Subcutaneous abdominal adipose tissue (tissue), 5 donors: ENCODE results near the gene QKI.

Experiments
- H3K27ac ChIP-seq: one replicate; pipeline ENCODE4 v1.7.0; 2013; ENCODE audit warnings: low read depth, mild to moderate bottlenecking, inconsistent platforms, low read length, moderate library complexity
- H3K27me3 ChIP-seq, 5 donors: one replicate each; pipeline ENCODE4 v1.7.0; 2013; ENCODE audit warnings: low read length in 5 of 5, inconsistent platforms in 1 of 5; ENCODE audit not compliant: control insufficient read depth in 5 of 5, insufficient read depth in 4 of 5
- H3K36me3 ChIP-seq, 5 donors: one replicate each; pipeline ENCODE4 v1.7.0; 2013; ENCODE audit warnings: low read length in 5 of 5; ENCODE audit not compliant: control insufficient read depth in 5 of 5, insufficient read depth in 5 of 5
- H3K4me1 ChIP-seq, 5 donors: one replicate each; pipeline ENCODE4 v1.7.0; 2013; ENCODE audit warnings: low read length in 5 of 5, mild to moderate bottlenecking in 3 of 5, moderate library complexity in 1 of 5; ENCODE audit not compliant: control insufficient read depth in 5 of 5, insufficient read depth in 5 of 5
- H3K4me3 ChIP-seq, 5 donors: one replicate each; pipeline ENCODE4 v1.7.0; 2013; ENCODE audit warnings: low read length in 5 of 5, low read depth in 1 of 5
- H3K9ac ChIP-seq, 5 donors: one replicate each; pipeline ENCODE4 v1.7.0; 2013; ENCODE audit warnings: low read length in 5 of 5, mild to moderate bottlenecking in 4 of 5, moderate library complexity in 3 of 5
- H3K9me3 ChIP-seq, 5 donors: one replicate each; pipeline ENCODE4 v1.7.0; 2013; ENCODE audit warnings: low read length in 5 of 5; ENCODE audit not compliant: control insufficient read depth in 5 of 5
- donor health status: healthy.
- donor health status: healthy.
- donor health status: healthy.
- donor health status: healthy.
- donor health status: healthy.

Gene QKI

GRCh38 chr6:163530406-163530805, 115.9 kb downstream of the QKI start:
- no peaks in the 10 kb centered on the region for H3K9me3 ChIP-seq
- peaks cover 6 to 84% (median 71%) of the 10 kb centered on the region in 5 donors for H3K4me1 ChIP-seq
- H3K4me3 ChIP-seq: no peak overlapping the region
- no peak overlapping the region for H3K9ac ChIP-seq
- peak overlapping the region; percentile 80 for H3K27ac ChIP-seq
- no peaks in the 10 kb centered on the region for H3K36me3 ChIP-seq
- no peaks in the 10 kb centered on the region for H3K27me3 ChIP-seq

- no peak overlapping the region for H3K4me3 ChIP-seq
- H3K27ac ChIP-seq: peak overlapping the region; percentile 80
- H3K36me3 ChIP-seq: peaks cover 0 to 1% (median 0%) of the 10 kb centered on the region in 5 donors
- H3K27me3 ChIP-seq: no peaks in the 10 kb centered on the region
- H3K4me1 ChIP-seq: peaks cover 6 to 80% (median 69%) of the 10 kb centered on the region in 5 donors
- H3K9me3 ChIP-seq: no peaks in the 10 kb centered on the region
- H3K9ac ChIP-seq: peak overlapping the region in 1 of 5 donors; percentile 64
Observed at GRCh38 chr6:163531122-163531521, 116.6 kb downstream of the QKI start.

GRCh38 chr6:163532526-163533078, 118.1 kb downstream of the QKI start:
- H3K9ac ChIP-seq: peak overlapping the region in 1 of 5 donors; percentile 48
- no peaks in the 10 kb centered on the region for H3K9me3 ChIP-seq
- H3K4me3 ChIP-seq: peak overlapping the region in 1 of 5 donors; percentile 21
- peaks cover 0 to 5% (median 1%) of the 10 kb centered on the region in 5 donors for H3K36me3 ChIP-seq
- peaks cover 6 to 69% (median 60%) of the 10 kb centered on the region in 5 donors for H3K4me1 ChIP-seq
- H3K27ac ChIP-seq: peak overlapping the region; percentile 80
- H3K27me3 ChIP-seq: no peaks in the 10 kb centered on the region

- Histone ChIP-seq H3K27ac (peak overlapping the region; percentile 80), H3K9me3 (no peaks in the 10 kb centered on the region), H3K4me1 (peaks cover 6 to 63% (median 56%) of the 10 kb centered on the region in 5 donors), H3K27me3 (no peaks in the 10 kb centered on the region), H3K4me3 (no peak overlapping the region), H3K36me3 (peaks cover 0 to 5% (median 3%) of the 10 kb centered on the region in 5 donors), H3K9ac (no peak overlapping the region)
Observed at GRCh38 chr6:163533443-163533842, 118.9 kb downstream of the QKI start.

GRCh38 chr6:163536770-163537169, 122.3 kb downstream of the QKI start:
- Histone ChIP-seq H3K27ac (peak overlapping the region; percentile 5), H3K9ac (no peak overlapping the region), H3K4me1 (peaks cover 2 to 42% (median 40%) of the 10 kb centered on the region in 5 donors), H3K27me3 (no peaks in the 10 kb centered on the region), H3K4me3 (no peak overlapping the region), H3K36me3 (peaks cover 0 to 5% (median 3%) of the 10 kb centered on the region in 5 donors), H3K9me3 (no peaks in the 10 kb centered on the region)

- Histone ChIP-seq H3K4me1 (peaks cover 2 to 30% (median 26%) of the 10 kb centered on the region in 5 donors), H3K9me3 (no peaks in the 10 kb centered on the region), H3K9ac (no peak overlapping the region), H3K36me3 (peaks cover 0 to 5% (median 3%) of the 10 kb centered on the region in 5 donors), H3K27ac (peak overlapping the region; percentile 22), H3K4me3 (no peak overlapping the region), H3K27me3 (no peaks in the 10 kb centered on the region)
Observed at GRCh38 chr6:163538331-163538730, 123.8 kb downstream of the QKI start.

GRCh38 chr6:163539101-163539762, 124.7 kb downstream of the QKI start:
- H3K4me1 ChIP-seq: peaks cover 0 to 23% (median 17%) of the 10 kb centered on the region in 5 donors
- no peak overlapping the region for H3K9ac ChIP-seq
- no peak overlapping the region for H3K4me3 ChIP-seq
- peak overlapping the region; percentile 22 for H3K27ac ChIP-seq
- no peaks in the 10 kb centered on the region for H3K27me3 ChIP-seq
- H3K36me3 ChIP-seq: peaks cover 0 to 5% (median 3%) of the 10 kb centered on the region in 5 donors
- H3K9me3 ChIP-seq: no peaks in the 10 kb centered on the region

- no peak overlapping the region for H3K27ac ChIP-seq
- peaks cover 0 to 21% (median 13%) of the 10 kb centered on the region in 5 donors for H3K4me1 ChIP-seq
- no peak overlapping the region for H3K4me3 ChIP-seq
- no peaks in the 10 kb centered on the region for H3K9me3 ChIP-seq
- no peak overlapping the region for H3K9ac ChIP-seq
- no peaks in the 10 kb centered on the region for H3K27me3 ChIP-seq
- H3K36me3 ChIP-seq: peaks cover 0 to 5% (median 0%) of the 10 kb centered on the region in 5 donors
Observed at GRCh38 chr6:163543321-163543720, 128.8 kb downstream of the QKI start.

- H3K36me3 ChIP-seq: peaks cover 0 to 5% (median 0%) of the 10 kb centered on the region in 5 donors
- no peaks in the 10 kb centered on the region for H3K9me3 ChIP-seq
- H3K9ac ChIP-seq: no peak overlapping the region
- H3K4me3 ChIP-seq: no peak overlapping the region
- H3K27me3 ChIP-seq: no peaks in the 10 kb centered on the region
- no peak overlapping the region for H3K27ac ChIP-seq
- H3K4me1 ChIP-seq: peaks cover 0 to 14% (median 1%) of the 10 kb centered on the region in 5 donors
Observed at GRCh38 chr6:163545370-163545769, 130.9 kb downstream of the QKI start.

GRCh38 chr6:163547287-163547686, 132.8 kb downstream of the QKI start:
- H3K9ac ChIP-seq: no peak overlapping the region
- H3K4me3 ChIP-seq: no peak overlapping the region
- H3K4me1 ChIP-seq: peaks cover 0 to 2% (median 0%) of the 10 kb centered on the region in 5 donors
- H3K9me3 ChIP-seq: no peaks in the 10 kb centered on the region
- H3K27ac ChIP-seq: no peak overlapping the region
- peaks cover 0 to 6% (median 5%) of the 10 kb centered on the region in 5 donors for H3K36me3 ChIP-seq
- H3K27me3 ChIP-seq: no peaks in the 10 kb centered on the region
